Liver (tissue), 9 donors: ENCODE measurements around the gene POU4F1. TPM values are rescaled to one million over a fixed set of nuclear protein-coding genes. Genes with fewer than 3 reads are reported as not detected.

Experiments used
- DNase-seq: peaks from one replicate; pipeline ENCODE4 v3.0.0-alpha.2; 2017; ENCODE audit warnings: low spot score
- H3K27ac ChIP-seq, 2 donors: one replicate each; pipeline ENCODE4 v1.7.0; 2013; ENCODE audit warnings: inconsistent platforms in 2 of 2, low read length in 2 of 2, control low read depth in 1 of 2, low read depth in 1 of 2, mild to moderate bottlenecking in 1 of 2
- H3K27me3 ChIP-seq, 4 donors: one replicate each; pipeline versions ENCODE4 v1.6.1 to v1.7.0; 2013; ENCODE audit warnings: low read length in 3 of 4, inconsistent platforms in 1 of 4, mild to moderate bottlenecking in 1 of 4, moderate library complexity in 1 of 4; ENCODE audit not compliant: control insufficient read depth in 4 of 4, insufficient read depth in 4 of 4
- H3K36me3 ChIP-seq, 4 donors: one replicate each; pipeline versions ENCODE4 v1.6.1 to v1.7.0; 2013; ENCODE audit warnings: low read length in 3 of 4, mild to moderate bottlenecking in 3 of 4, low read depth in 1 of 4, moderate library complexity in 1 of 4; ENCODE audit not compliant: control insufficient read depth in 4 of 4, insufficient read depth in 3 of 4
- H3K4me1 ChIP-seq, 4 donors: one replicate each; pipeline versions ENCODE4 v1.6.1 to v1.7.0; 2013; ENCODE audit warnings: low read length in 3 of 4, mild to moderate bottlenecking in 3 of 4, moderate library complexity in 1 of 4; ENCODE audit not compliant: control insufficient read depth in 4 of 4, insufficient read depth in 4 of 4
- H3K4me3 ChIP-seq, 3 donors: one replicate each; pipeline versions ENCODE4 v1.6.1 to v1.7.0; 2013; ENCODE audit warnings: low read length in 3 of 3, control low read depth in 1 of 3, low read depth in 1 of 3, mild to moderate bottlenecking in 1 of 3
- H3K9ac ChIP-seq, 2 donors: one replicate each; pipeline ENCODE4 v1.7.0; 2013; ENCODE audit warnings: low read length in 2 of 2, mild to moderate bottlenecking in 2 of 2, moderate library complexity in 2 of 2, control low read depth in 1 of 2, low read depth in 1 of 2
- H3K9me3 ChIP-seq, 4 donors: one replicate each; pipeline versions ENCODE4 v1.6.1 to v1.7.0; 2013; ENCODE audit warnings: low read length in 3 of 4; ENCODE audit not compliant: control insufficient read depth in 4 of 4
- EGR1 ChIP-seq, 2 donors: IDR thresholded peaks; 2 replicates each; pipeline ENCODE4 v1.6.1; 2016 to 2018; ENCODE audit warnings: antibody characterized with exemption in 2 of 2, low read depth in 2 of 2
- FOXA1 ChIP-seq: IDR thresholded peaks from 2 replicates; pipeline ENCODE4 v1.6.1; 2016; ENCODE audit warnings: antibody characterized with exemption
- GABPA ChIP-seq, 2 donors: IDR thresholded peaks in 1 of 2; conservative IDR thresholded peaks in 1 of 2; 2 replicates each; pipeline ENCODE4 v1.6.1; 2016; ENCODE audit warnings: antibody characterized with exemption in 2 of 2, mild to moderate bottlenecking in 1 of 2, moderate library complexity in 1 of 2
- HNF4A ChIP-seq, 2 donors: conservative IDR thresholded peaks; 2 replicates each; pipeline ENCODE4 v1.6.1; 2016; ENCODE audit warnings: antibody characterized with exemption in 2 of 2, mild to moderate bottlenecking in 2 of 2
- HNF4G ChIP-seq: IDR thresholded peaks from 2 replicates; pipeline ENCODE4 v1.6.1; 2016; ENCODE audit warnings: antibody characterized with exemption
- JUND ChIP-seq, 2 donors: IDR thresholded peaks; 2 replicates each; pipeline ENCODE4 v1.6.1; 2016; ENCODE audit warnings: antibody characterized with exemption in 2 of 2
- RAD21 ChIP-seq, 2 donors: IDR thresholded peaks; 2 replicates each; pipeline ENCODE4 v1.6.1; 2016; ENCODE audit warnings: antibody characterized with exemption in 2 of 2, mild to moderate bottlenecking in 2 of 2
- RXRA ChIP-seq, 2 donors: IDR thresholded peaks; 2 replicates each; pipeline ENCODE4 v1.6.1; 2017 to 2018; ENCODE audit warnings: antibody characterized with exemption in 2 of 2, mild to moderate bottlenecking in 1 of 2
- SP1 ChIP-seq: IDR thresholded peaks from 2 replicates; pipeline ENCODE4 v1.6.1; 2018; ENCODE audit warnings: antibody characterized with exemption, mild to moderate bottlenecking
- TAF1 ChIP-seq: conservative IDR thresholded peaks from 2 replicates; pipeline ENCODE4 v1.6.1; 2016; ENCODE audit warnings: antibody characterized with exemption, mild to moderate bottlenecking
- YY1 ChIP-seq: IDR thresholded peaks from 2 replicates; pipeline ENCODE4 v1.6.1; 2016; ENCODE audit warnings: antibody characterized with exemption, mild to moderate bottlenecking
- WGBS: extraction: QIAGEN DNeasy Blood & Tissue Kit; methylation state at CpG from one replicate; pipeline ENCODE4 v1.1.7; 2013; 5-methylcytosine and 5-hydroxymethylcytosine counted together
- polyA plus RNA-seq, 2 donors: library from polyadenylated mRNA; stranded (reverse) in 1 of 2; unstranded in 1 of 2; fragments of 200-250 nt in 1 of 2; fragments of >200 nt in 1 of 2; fragmentation: Nextera tagmentation in 1 of 2; extraction: Ambion mirVana in 1 of 2; gene quantifications; one replicate each; pipeline versions ENCODE4 v1.2.1 to v1.2.3, GENCODE V29; 2013 to 2015
- total RNA-seq, 2 donors: library from RNA; depleted of rRNA; stranded (reverse); fragments of >200 nt; gene quantifications; one replicate each; pipeline ENCODE4 v1.2.3, GENCODE V29; 2014
- TF ChIP-seq, protein P1 (sequence below): IDR thresholded peaks from 2 replicates; pipeline ENCODE4 v1.6.1; 2016; ENCODE audit warnings: antibody characterized with exemption
- TF ChIP-seq, protein P2 (sequence below): fragments of 150-350 bp; IDR thresholded peaks from 2 replicates; pipeline ENCODE4 v1.5.1; 2017; ENCODE audit warnings: improper control_type of control experiment, low read depth, low read length; ENCODE audit not compliant: missing input control
- TF ChIP-seq, protein P3 (sequence below): IDR thresholded peaks from 2 replicates; pipeline ENCODE4 v1.6.1; 2016; ENCODE audit warnings: antibody characterized with exemption
- TF ChIP-seq, protein P4 (sequence below): IDR thresholded peaks from 2 replicates; pipeline ENCODE4 v1.6.1; 2016; ENCODE audit warnings: antibody characterized with exemption
- donor health status: healthy.
- donor health status: healthy.
- donor health status: healthy.
- donor health status: healthy.
- donor health status: healthy.

The POU4F1 gene
- total and polyA plus RNA-seq, 4 donors = 0.01 to 0.05 TPM; not detected in 2

DNA sequence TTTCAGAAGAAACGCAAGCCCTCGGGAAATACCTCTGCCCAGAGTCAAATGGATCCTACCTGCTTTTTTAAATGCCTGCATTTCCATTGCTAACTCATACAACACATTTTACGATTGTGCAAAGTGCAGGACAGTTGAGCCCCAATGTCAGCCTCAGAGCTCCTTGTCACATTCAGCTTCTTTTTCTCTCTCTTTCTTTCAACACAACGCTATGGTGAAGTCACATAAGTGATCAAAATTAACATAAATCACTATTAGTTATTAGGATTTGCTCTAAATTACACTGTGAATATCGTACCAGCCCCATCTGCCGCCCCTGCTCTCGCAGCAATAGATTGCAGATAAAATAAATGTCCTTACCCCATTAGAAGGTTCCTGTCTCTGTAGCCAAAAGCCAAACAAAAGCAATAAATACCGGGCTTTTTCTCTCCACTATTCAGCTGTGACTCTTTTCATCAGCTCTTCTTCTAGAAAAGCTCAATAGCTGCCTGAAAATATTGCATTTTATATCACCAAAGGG, 8.8 kb downstream of the POU4F1 start (continued):
- no peak for TF ChIP-seq TAF1
- TF ChIP-seq SP1 = no peak
- no peak for TF ChIP-seq YY1
- no peak for TF ChIP-seq EGR1 (IDR thresholded peaks at IDR 0.05; ENCODE audit: low read depth in 2 of 2)
- TF ChIP-seq GABPA (IDR thresholded peaks at IDR 0.05 in 1 of 2, conservative IDR thresholded peaks at IDR 0.05 in 1 of 2) = no peak
- TF ChIP-seq RXRA (IDR thresholded peaks at IDR 0.05) = no peak

DNA sequence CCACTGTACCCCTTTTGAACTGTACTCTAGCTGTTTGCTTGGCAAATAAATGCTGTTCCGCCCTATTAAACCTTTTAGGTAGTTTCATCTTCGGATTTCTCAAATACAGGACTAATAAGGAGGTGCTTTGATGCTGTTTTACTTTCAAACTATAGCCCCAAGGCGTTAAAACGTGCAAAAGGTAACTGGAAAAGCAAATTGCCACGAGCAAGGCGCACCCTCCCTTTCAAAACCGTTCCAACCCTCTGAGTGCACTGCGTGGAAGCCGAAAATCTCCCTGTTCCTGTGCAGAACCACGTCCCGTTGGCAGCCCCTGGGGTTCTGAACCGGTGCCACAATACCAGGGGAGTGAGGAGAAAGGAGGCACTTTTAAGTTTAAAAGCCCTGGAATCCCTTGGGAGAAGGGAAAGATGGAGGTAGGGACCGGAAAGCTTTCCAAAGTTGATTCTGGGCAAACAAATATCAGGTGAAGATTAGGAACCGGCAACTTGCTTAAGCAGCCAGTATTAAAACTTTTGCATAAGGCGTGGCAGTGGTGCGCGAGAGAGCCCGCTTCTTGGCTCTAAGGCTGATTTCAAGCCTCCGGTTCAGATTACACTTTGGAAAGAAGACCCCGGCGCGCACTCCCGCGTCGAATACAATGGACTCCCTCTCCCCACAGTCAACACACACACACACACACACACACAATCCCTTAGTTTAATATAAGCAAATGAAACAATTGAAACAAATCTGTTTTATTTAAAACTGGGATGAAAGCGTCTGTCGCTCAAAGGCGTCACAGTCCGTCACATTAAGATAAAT, 9.5 kb downstream of the POU4F1 start:
- WGBS = 10% methylated on average over 29 of the region's 29 CpGs
- Histone ChIP-seq H3K9ac (no peak overlapping the region), H3K4me1 (peaks cover 6 to 23% (median 15%) of the 10 kb centered on the region in 4 donors), H3K27ac (no peak overlapping the region), H3K4me3 (no peak overlapping the region), H3K27me3 (peaks cover 0 to 43% (median 19%) of the 10 kb centered on the region in 4 donors), H3K9me3 (peaks cover 0 to 7% (median 2%) of the 10 kb centered on the region in 4 donors), H3K36me3 (no peaks in the 10 kb centered on the region)
- no peak for TF ChIP-seq GABPA (IDR thresholded peaks at IDR 0.05 in 1 of 2, conservative IDR thresholded peaks at IDR 0.05 in 1 of 2)
- no peak for TF ChIP-seq EGR1 (IDR thresholded peaks at IDR 0.05; ENCODE audit: low read depth in 2 of 2)
- no peak for TF ChIP-seq RXRA (IDR thresholded peaks at IDR 0.05)
- TF ChIP-seq TAF1 = no peak
- no peak for TF ChIP-seq FOXA1
- DNase-seq = no peak

DNA sequence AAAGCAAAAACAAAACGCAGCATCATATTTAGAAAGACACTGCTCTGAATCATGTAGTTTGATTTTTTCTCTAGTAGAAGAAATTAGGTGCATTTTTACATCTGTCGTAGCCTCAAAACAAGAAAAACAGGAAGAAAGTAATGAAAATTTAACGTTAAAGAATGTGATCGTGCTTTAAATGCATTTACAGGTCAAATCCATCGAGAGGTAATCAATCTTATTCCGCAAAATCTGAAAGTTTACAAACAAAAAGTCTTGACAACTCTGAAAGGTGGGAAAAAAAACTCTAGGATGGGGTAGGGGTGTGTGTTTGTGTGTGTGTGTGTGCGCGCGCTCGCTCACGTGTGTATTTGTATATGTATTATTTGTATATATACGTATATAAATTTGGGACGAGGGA, 10.2 kb downstream of the POU4F1 start:
- H3K27me3 ChIP-seq = peaks cover 0 to 42% (median 20%) of the 10 kb centered on the region in 4 donors

More for the DNA sequence above, 10.2 kb downstream of the POU4F1 start:
- Histone ChIP-seq H3K27ac (no peak overlapping the region), H3K4me3 (no peak overlapping the region), H3K36me3 (no peaks in the 10 kb centered on the region), H3K9me3 (peaks cover 0 to 7% (median 2%) of the 10 kb centered on the region in 4 donors), H3K9ac (no peak overlapping the region), H3K4me1 (peaks cover 6 to 23% (median 15%) of the 10 kb centered on the region in 4 donors)
- 13% methylated on average over 13 of the region's 13 CpGs for WGBS
- DNase-seq = no peak
- TF ChIP-seq, protein P1, sequence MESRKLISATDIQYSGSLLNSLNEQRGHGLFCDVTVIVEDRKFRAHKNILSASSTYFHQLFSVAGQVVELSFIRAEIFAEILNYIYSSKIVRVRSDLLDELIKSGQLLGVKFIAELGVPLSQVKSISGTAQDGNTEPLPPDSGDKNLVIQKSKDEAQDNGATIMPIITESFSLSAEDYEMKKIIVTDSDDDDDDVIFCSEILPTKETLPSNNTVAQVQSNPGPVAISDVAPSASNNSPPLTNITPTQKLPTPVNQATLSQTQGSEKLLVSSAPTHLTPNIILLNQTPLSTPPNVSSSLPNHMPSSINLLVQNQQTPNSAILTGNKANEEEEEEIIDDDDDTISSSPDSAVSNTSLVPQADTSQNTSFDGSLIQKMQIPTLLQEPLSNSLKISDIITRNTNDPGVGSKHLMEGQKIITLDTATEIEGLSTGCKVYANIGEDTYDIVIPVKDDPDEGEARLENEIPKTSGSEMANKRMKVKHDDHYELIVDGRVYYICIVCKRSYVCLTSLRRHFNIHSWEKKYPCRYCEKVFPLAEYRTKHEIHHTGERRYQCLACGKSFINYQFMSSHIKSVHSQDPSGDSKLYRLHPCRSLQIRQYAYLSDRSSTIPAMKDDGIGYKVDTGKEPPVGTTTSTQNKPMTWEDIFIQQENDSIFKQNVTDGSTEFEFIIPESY = no peak
- TF ChIP-seq HNF4A (conservative IDR thresholded peaks at IDR 0.05) (no peak), FOXA1 (no peak), RXRA (IDR thresholded peaks at IDR 0.05) (no peak), JUND (IDR thresholded peaks at IDR 0.05) (no peak), HNF4G (no peak), RAD21 (IDR thresholded peaks at IDR 0.05) (no peak)
- TF ChIP-seq, protein P2, sequence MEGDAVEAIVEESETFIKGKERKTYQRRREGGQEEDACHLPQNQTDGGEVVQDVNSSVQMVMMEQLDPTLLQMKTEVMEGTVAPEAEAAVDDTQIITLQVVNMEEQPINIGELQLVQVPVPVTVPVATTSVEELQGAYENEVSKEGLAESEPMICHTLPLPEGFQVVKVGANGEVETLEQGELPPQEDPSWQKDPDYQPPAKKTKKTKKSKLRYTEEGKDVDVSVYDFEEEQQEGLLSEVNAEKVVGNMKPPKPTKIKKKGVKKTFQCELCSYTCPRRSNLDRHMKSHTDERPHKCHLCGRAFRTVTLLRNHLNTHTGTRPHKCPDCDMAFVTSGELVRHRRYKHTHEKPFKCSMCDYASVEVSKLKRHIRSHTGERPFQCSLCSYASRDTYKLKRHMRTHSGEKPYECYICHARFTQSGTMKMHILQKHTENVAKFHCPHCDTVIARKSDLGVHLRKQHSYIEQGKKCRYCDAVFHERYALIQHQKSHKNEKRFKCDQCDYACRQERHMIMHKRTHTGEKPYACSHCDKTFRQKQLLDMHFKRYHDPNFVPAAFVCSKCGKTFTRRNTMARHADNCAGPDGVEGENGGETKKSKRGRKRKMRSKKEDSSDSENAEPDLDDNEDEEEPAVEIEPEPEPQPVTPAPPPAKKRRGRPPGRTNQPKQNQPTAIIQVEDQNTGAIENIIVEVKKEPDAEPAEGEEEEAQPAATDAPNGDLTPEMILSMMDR = no peak
- TF ChIP-seq, protein P3, sequence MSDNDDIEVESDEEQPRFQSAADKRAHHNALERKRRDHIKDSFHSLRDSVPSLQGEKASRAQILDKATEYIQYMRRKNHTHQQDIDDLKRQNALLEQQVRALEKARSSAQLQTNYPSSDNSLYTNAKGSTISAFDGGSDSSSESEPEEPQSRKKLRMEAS = no peak
- TF ChIP-seq, protein P4, sequence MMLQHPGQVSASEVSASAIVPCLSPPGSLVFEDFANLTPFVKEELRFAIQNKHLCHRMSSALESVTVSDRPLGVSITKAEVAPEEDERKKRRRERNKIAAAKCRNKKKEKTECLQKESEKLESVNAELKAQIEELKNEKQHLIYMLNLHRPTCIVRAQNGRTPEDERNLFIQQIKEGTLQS = no peak
